H1 (cell line): ENCODE data around the gene FERMT2. TPM values are rescaled to one million over a fixed set of nuclear protein-coding genes. Genes with fewer than 3 reads are reported as not detected.

Source experiments
- EGR1 ChIP-seq: IDR thresholded peaks from 2 replicates; pipeline ENCODE4 v1.6.1; 2011; ENCODE audit warnings: low read depth, low read length, borderline replicate concordance
- GABPA ChIP-seq: IDR thresholded peaks from 2 replicates; pipeline ENCODE4 v1.6.1; 2011; ENCODE audit warnings: mild to moderate bottlenecking, low read length, moderate library complexity, borderline replicate concordance; ENCODE audit not compliant: insufficient read depth
- GTF2F1 ChIP-seq: IDR thresholded peaks from 2 replicates; pipeline ENCODE4 v1.6.1; 2012; ENCODE audit warnings: low read depth, low read length, improper control_type of control experiment, borderline replicate concordance
- HDAC6 ChIP-seq: IDR thresholded peaks from one replicate; pipeline ENCODE4 v1.7.1; 2012; ENCODE audit warnings: low read depth, mild to moderate bottlenecking, inconsistent platforms, low read length, moderate library complexity
- POLR2A ChIP-seq, 2 experiments: IDR thresholded peaks; 1 replicate in 1 of 2; 2 replicates in 1 of 2; pipeline ENCODE4 v1.6.1; 2011; ENCODE audit warnings: low read depth in 2 of 2, low read length in 2 of 2, mild to moderate bottlenecking in 2 of 2; ENCODE audit errors: control extremely low read depth in 1 of 2
- POLR2AphosphoS5 ChIP-seq: IDR thresholded peaks from 2 replicates; pipeline ENCODE4 v1.6.1; 2011; ENCODE audit warnings: low read depth, low read length
- RAD21 ChIP-seq, 2 experiments: IDR thresholded peaks in 1 of 2; conservative IDR thresholded peaks in 1 of 2; 2 replicates each; pipeline ENCODE4 v1.6.1; 2011; ENCODE audit warnings: low read depth in 2 of 2, low read length in 2 of 2, improper control_type of control experiment in 1 of 2, inconsistent platforms in 1 of 2, mild to moderate bottlenecking in 1 of 2, moderate library complexity in 1 of 2
- SP4 ChIP-seq: IDR thresholded peaks from 2 replicates; pipeline ENCODE4 v1.6.1; 2012; ENCODE audit warnings: low read length, inconsistent platforms
- YY1 ChIP-seq: IDR thresholded peaks from 2 replicates; pipeline ENCODE4 v1.6.1; 2011; ENCODE audit warnings: low read depth, mild to moderate bottlenecking, low read length
- polyA plus RNA-seq, 7 experiments: library from polyadenylated mRNA; depleted of rRNA in 3 of 7; stranded (reverse) in 5 of 7; unstranded in 2 of 7; fragments of >200 nt in 5 of 7; fragments of 200-250 nt in 2 of 7; gene quantifications; 1 replicate in 5 of 7; 2 replicates in 1 of 7; 4 replicates in 1 of 7; pipeline versions ENCODE4 v1.2.1 to v1.2.3, GENCODE V29; 2011 to 2013; ENCODE audit warnings: missing spikeins in 2 of 7, mixed read lengths in 2 of 7
- total RNA-seq: library from RNA; stranded (reverse); fragmentation: NEBNext Ultra II Directional; extraction: Animal tissue kit (Norgen Biotek cat#: 25700); gene quantifications from 2 replicates; pipeline ENCODE4 v1.2.1, GENCODE V29; 2021
- TF ChIP-seq, protein P1 (sequence below): fragments of 300-600 bp; sonication (generic); IDR thresholded peaks from 2 replicates; pipeline ENCODE4 v1.7.1; 2012; ENCODE audit warnings: low read length, moderate library complexity, mild to moderate bottlenecking, inconsistent platforms; ENCODE audit not compliant: insufficient replicate concordance

Gene FERMT2
- total and polyA plus RNA-seq, 2 of the 8 experiments (the other 6 are each of a cell fraction or from before 2014, with no cell fraction given), result 53.3 to 142 TPM

DNA sequence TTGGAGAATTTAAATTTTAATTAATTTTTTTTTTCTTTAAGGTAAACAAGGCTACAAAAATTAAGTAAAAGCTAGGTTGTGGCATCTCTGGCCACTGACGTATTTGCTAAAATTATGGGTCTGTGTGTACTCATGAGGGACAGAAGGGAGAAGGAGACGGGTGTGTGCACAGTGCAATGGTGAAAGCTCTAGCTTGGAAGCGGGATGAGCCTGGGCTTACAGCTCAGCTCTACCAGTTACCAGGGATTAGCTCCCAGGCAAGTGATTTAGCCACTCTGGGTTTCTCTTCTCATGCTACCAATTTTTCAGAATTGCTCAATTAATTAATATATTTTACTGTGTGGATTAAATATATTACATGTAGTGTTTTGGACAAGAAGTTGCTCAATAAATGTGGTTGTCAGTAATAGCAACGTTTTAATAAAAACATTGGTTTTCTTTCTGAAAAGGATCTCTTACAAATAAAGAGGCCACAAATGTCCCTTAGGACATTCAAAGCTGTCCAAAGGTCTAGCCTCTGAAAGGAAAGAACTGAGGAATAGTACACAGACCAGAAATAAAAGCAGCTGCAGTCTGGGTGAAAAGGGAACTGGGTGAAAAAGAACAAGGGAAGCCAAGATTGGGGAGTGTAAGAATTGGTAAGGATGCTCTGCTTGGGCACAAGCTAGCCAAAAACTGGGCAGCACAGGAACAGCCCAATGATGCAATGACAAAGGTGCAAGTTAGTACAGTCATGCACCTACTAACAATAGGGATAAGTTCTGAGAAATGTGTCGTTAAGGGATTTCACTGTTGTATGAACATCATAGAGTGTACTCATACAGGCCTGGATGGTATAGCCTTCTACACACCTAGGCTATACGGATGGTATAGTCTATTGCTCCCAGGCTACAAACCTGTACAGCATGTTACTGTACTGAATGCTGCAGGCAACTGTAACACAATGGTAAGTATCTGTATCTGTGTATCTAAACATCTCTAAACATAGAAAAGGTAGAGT lies 61.7 kb downstream of the FERMT2 start (continued):
- TF ChIP-seq GABPA (no peak), RAD21 (IDR thresholded peaks at IDR 0.05 in 1 of 2, conservative IDR thresholded peaks at IDR 0.05 in 1 of 2; ENCODE audit: low read depth in 2 of 2, low read length in 2 of 2) (no peak), EGR1 (no peak), YY1 (no peak), HDAC6 (no peak), SP4 (no peak), GTF2F1 (no peak), POLR2AphosphoS5 (no peak), POLR2A (IDR thresholded peaks at IDR 0.05; ENCODE audit: control extremely low read depth in 1 of 2, low read depth in 2 of 2, low read length in 2 of 2) (no peak)
- TF ChIP-seq, protein P1, sequence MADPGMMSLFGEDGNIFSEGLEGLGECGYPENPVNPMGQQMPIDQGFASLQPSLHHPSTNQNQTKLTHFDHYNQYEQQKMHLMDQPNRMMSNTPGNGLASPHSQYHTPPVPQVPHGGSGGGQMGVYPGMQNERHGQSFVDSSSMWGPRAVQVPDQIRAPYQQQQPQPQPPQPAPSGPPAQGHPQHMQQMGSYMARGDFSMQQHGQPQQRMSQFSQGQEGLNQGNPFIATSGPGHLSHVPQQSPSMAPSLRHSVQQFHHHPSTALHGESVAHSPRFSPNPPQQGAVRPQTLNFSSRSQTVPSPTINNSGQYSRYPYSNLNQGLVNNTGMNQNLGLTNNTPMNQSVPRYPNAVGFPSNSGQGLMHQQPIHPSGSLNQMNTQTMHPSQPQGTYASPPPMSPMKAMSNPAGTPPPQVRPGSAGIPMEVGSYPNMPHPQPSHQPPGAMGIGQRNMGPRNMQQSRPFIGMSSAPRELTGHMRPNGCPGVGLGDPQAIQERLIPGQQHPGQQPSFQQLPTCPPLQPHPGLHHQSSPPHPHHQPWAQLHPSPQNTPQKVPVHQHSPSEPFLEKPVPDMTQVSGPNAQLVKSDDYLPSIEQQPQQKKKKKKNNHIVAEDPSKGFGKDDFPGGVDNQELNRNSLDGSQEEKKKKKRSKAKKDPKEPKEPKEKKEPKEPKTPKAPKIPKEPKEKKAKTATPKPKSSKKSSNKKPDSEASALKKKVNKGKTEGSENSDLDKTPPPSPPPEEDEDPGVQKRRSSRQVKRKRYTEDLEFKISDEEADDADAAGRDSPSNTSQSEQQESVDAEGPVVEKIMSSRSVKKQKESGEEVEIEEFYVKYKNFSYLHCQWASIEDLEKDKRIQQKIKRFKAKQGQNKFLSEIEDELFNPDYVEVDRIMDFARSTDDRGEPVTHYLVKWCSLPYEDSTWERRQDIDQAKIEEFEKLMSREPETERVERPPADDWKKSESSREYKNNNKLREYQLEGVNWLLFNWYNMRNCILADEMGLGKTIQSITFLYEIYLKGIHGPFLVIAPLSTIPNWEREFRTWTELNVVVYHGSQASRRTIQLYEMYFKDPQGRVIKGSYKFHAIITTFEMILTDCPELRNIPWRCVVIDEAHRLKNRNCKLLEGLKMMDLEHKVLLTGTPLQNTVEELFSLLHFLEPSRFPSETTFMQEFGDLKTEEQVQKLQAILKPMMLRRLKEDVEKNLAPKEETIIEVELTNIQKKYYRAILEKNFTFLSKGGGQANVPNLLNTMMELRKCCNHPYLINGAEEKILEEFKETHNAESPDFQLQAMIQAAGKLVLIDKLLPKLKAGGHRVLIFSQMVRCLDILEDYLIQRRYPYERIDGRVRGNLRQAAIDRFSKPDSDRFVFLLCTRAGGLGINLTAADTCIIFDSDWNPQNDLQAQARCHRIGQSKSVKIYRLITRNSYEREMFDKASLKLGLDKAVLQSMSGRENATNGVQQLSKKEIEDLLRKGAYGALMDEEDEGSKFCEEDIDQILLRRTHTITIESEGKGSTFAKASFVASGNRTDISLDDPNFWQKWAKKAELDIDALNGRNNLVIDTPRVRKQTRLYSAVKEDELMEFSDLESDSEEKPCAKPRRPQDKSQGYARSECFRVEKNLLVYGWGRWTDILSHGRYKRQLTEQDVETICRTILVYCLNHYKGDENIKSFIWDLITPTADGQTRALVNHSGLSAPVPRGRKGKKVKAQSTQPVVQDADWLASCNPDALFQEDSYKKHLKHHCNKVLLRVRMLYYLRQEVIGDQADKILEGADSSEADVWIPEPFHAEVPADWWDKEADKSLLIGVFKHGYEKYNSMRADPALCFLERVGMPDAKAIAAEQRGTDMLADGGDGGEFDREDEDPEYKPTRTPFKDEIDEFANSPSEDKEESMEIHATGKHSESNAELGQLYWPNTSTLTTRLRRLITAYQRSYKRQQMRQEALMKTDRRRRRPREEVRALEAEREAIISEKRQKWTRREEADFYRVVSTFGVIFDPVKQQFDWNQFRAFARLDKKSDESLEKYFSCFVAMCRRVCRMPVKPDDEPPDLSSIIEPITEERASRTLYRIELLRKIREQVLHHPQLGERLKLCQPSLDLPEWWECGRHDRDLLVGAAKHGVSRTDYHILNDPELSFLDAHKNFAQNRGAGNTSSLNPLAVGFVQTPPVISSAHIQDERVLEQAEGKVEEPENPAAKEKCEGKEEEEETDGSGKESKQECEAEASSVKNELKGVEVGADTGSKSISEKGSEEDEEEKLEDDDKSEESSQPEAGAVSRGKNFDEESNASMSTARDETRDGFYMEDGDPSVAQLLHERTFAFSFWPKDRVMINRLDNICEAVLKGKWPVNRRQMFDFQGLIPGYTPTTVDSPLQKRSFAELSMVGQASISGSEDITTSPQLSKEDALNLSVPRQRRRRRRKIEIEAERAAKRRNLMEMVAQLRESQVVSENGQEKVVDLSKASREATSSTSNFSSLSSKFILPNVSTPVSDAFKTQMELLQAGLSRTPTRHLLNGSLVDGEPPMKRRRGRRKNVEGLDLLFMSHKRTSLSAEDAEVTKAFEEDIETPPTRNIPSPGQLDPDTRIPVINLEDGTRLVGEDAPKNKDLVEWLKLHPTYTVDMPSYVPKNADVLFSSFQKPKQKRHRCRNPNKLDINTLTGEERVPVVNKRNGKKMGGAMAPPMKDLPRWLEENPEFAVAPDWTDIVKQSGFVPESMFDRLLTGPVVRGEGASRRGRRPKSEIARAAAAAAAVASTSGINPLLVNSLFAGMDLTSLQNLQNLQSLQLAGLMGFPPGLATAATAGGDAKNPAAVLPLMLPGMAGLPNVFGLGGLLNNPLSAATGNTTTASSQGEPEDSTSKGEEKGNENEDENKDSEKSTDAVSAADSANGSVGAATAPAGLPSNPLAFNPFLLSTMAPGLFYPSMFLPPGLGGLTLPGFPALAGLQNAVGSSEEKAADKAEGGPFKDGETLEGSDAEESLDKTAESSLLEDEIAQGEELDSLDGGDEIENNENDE, result no peak
